HG03558 (cell line): ENCODE data around the gene JPH2.
"Not testable (repeated sequence)": the region's sequence is repeated elsewhere in the genome, so short reads cannot be mapped to it uniquely, and the experiment has no call there.

ENCODE experiments used
- ATAC-seq: cut with Tn5 transposase; IDR thresholded peaks from one replicate; pipeline ENCODE4 v1.9.1; 2021; ENCODE audit warnings: moderate number of reproducible peaks; ENCODE audit not compliant: unreplicated experiment; ENCODE audit errors: extremely low read depth

Gene JPH2

GRCh38 chr20:44131704-44132103, 55.3 kb downstream of the JPH2 start:
- ATAC-seq: no peak

- ATAC-seq: no peak
These were observed 56.9 kb downstream of the JPH2 start for GRCh38 chr20:44129911-44130718.

GRCh38 chr20:44129300-44129699, 57.7 kb downstream of the JPH2 start:
- ATAC-seq: not testable (repeated sequence)

- no peak for ATAC-seq
These were observed 60.5 kb downstream of the JPH2 start for GRCh38 chr20:44126445-44126844.

- no peak for ATAC-seq
These were observed 61.5 kb downstream of the JPH2 start for GRCh38 chr20:44125332-44126127.

GRCh38 chr20:44123874-44124535, 63.0 kb downstream of the JPH2 start:
- no peak for ATAC-seq

- ATAC-seq: no peak
These were observed 63.7 kb downstream of the JPH2 start for GRCh38 chr20:44123251-44123650.

GRCh38 chr20:44120676-44121425, 66.1 kb downstream of the JPH2 start:
- no peak for ATAC-seq

GRCh38 chr20:44118185-44119033, 68.6 kb downstream of the JPH2 start:
- no peak for ATAC-seq

GRCh38 chr20:44117296-44118184, 69.4 kb downstream of the JPH2 start:
- ATAC-seq: no peak

- ATAC-seq: no peak
These were observed 71.0 kb downstream of the JPH2 start for GRCh38 chr20:44115762-44116644.

GRCh38 chr20:44115181-44115580, 71.8 kb downstream of the JPH2 start:
- ATAC-seq: no peak

GRCh38 chr20:44113618-44114376, 73.2 kb downstream of the JPH2 start:
- ATAC-seq: no peak

- no peak for ATAC-seq
These were observed 73.9 kb downstream of the JPH2 start for GRCh38 chr20:44112889-44113617.

GRCh38 chr20:44112456-44112855, 74.5 kb downstream of the JPH2 start:
- no peak for ATAC-seq

GRCh38 chr20:44111712-44112335, 75.2 kb downstream of the JPH2 start:
- no peak for ATAC-seq
